ENCODE results near the gene BLOC1S3.
"Not testable (repeated sequence)": the region's sequence is repeated elsewhere in the genome, so short reads cannot be mapped to it uniquely, and the experiment has no call there.

BLOC1S3 gene

GRCh38 chr19:45223879-45224278 is 45.3 kb downstream of the BLOC1S3 start:
- no peak for DNase-seq (ENCODE audit: low read depth, low spot score)

GRCh38 chr19:45224645-45225044 is 46.1 kb downstream of the BLOC1S3 start:
- no peak for DNase-seq (ENCODE audit: low read depth, low spot score)

DNA sequence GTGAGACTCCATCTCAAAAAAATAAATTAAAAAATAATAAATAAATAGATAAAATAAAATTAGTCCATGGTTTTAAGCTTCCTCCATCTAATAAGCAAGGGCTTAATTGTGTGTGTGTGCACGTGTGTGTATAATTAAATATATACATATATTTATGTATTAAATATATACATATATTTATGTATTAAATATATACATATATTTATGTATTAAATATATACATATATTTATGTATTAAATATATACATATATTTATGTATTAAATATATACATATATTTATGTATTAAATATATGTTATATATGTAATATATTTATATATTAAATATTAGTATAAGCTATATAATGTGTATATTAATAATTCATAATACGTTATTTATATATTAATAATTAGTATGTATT is 50.5 kb downstream of the BLOC1S3 start:
- DNase-seq (ENCODE audit: low read depth, low spot score): not testable (repeated sequence)

All from iPS DF 19.7 (cell line).